ENCODE data around the gene ID1. TPM values are rescaled to one million over a fixed set of nuclear protein-coding genes. Genes with fewer than 3 reads are reported as not detected.
"Not testable (repeated sequence)": the region's sequence is repeated elsewhere in the genome, so short reads cannot be mapped to it uniquely, and the experiment has no call there.

Gene ID1
- total RNA-seq, 2 donors from 2014 or later = 103 to 222 TPM

DNA sequence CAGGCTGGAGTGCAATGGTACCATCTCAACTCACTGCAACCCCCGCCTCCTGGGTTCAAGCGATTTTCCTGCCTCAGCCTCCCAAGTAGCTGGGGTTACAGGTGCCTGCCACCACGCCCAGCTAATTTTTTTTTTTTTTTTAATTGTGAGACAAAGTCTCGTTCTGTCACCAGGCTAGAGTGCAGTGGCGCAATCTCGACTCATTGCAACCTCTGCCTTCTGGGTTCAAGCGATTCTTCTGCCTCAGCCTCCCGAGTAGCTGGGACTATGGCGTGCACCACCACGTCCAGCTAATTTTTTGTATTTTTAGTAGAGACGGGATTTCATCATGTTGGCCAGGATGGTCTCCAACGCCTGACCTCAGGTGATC lies 7.2 kb downstream of the ID1 start:
- not testable (repeated sequence) for DNase-seq, ATAC-seq
- intact Hi-C loops (cut with DNase I) = loop anchor here (2.0 kb wide), 3 partner anchors 41 to 55 kb away; no protein-coding TSS in a partner anchor

DNA sequence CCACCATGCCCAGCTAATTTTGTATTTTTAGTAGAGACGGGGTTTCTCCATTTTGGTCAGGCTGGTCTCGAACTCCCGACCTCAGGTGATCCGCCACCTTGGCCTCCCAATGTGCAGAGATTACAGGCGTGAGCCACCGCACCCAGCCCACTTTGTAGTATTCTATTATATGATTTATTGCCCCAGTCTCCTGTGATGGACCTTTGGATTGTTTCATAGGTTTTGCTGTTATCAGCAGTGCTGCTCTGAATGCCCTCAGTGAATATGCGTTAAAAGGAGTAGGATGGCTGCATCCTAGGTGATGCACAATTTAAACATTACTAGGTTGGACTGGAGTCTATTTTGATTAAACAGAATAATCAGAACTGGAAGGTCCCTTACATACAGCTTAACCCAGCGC lies 10.3 kb downstream of the ID1 start:
- ATAC-seq (no peak), DNase-seq (no peak)
- intact Hi-C loops (cut with DNase I) = no loop called here

DNA sequence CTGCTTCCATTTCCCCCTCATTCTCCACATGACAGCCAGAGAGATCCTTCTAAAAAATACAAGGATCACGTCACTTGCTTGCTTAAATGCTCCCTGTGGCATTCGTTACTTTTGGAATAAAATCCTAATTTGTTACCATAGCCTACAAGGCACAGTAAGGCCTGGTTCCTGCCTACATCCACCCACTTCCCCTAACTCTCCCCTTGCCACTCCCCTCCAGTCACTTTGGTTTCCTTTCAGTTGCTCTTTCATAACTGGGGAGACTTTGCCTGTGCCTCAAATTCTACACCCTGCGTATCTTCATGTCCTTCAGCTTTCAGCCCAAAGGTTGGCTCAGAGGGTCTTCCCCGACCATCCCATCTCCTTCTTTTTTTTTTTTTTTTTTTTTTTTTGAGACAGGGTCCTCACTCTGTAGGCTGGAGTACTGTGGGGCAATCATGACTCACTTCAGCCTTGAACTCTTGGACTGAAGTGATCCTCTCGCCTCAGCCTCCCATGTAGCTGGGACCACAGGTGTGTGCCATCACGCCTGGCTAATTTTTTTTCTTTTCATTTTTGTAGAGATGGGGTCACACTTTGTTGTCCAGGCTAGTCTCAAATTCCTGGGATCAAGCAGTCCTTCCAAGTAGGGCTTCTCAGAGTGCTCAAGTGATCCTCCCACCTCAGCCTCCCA lies 12.5 kb downstream of the ID1 start:
- ATAC-seq (no peak), DNase-seq (no peak)
- intact Hi-C loops (cut with DNase I) = no loop called here

DNA sequence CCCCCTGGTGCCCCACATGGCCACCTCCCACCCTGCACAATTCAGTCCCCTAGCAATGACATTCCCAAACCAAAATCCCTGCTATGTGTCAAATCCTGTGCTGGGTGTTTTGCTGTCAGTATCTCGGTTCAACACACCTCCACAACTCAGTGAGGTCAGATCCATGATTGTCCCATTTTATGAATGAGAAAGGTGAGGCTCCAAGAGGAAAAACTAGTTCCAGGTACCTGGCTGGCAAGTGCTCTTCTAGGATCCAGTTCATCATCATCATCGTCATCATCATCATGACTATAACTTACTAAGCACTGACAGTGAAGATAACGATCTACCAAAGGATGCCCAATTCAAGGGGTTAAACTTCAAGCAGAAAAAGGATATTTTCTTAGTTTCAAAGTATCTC lies 15.2 kb downstream of the ID1 start:
- ATAC-seq (no peak), DNase-seq (no peak)
- intact Hi-C loops (cut with DNase I) = no loop called here

DNA sequence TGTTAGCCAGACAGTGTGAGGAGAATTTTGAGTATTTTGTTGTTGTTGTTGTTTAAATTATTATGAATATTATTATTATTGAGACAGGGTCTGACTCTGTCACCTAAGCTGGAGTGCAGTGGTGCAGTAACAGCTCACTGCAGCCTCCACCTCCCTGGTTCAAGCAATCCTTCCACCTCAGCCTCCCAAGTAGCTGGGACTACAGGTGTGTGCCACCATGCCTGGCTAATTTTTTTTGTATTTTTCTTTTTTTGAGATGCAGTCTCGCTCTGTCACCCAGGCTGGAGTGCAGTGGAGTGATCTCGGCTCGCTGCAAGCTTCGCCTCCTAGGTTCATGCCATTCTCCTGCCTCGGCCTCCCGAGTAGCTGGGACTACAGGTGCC lies 18.0 kb downstream of the ID1 start:
- DNase-seq; ATAC-seq; intact Hi-C loops (cut with DNase I): not testable (repeated sequence)

DNA sequence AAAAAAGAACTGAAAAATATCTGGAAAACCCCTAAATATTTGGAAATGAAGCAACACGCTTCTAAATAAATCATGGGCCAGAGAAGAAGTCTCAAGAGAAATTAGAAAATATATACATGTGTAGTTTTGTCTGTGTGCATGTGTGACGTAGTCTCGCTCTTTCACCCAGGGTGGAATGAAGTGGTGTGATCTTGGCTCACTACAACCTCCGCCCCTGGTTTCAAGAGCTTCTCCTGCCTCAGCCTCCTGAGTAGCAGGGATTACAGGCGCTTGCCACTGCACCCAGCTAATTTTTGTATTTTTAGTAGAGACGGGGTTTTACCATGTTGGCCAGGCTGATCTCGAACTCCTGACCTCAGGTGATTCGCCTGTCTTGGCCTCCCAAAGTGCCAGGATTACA lies 21.4 kb downstream of the ID1 start:
- intact Hi-C loops (cut with DNase I); ATAC-seq; DNase-seq: not testable (repeated sequence)

DNA sequence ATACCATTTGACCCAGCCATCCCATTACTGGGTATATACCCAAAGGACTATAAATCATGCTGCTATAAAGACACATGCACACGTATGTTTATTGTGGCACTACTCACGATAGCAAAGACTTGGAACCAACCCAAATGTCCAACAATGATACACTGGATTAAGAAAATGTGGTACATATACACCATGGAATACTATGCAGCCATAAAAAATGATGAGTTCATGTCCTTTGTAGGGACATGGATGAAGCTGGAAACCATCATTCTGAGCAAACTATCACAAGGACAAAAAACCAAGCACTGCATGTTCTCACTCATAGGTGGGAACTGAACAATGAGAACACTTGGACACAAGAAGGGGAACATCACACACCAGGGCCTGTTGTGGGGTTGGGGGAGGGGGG lies 23.0 kb downstream of the ID1 start:
- intact Hi-C loops (cut with DNase I); DNase-seq; ATAC-seq: not testable (repeated sequence)

DNA sequence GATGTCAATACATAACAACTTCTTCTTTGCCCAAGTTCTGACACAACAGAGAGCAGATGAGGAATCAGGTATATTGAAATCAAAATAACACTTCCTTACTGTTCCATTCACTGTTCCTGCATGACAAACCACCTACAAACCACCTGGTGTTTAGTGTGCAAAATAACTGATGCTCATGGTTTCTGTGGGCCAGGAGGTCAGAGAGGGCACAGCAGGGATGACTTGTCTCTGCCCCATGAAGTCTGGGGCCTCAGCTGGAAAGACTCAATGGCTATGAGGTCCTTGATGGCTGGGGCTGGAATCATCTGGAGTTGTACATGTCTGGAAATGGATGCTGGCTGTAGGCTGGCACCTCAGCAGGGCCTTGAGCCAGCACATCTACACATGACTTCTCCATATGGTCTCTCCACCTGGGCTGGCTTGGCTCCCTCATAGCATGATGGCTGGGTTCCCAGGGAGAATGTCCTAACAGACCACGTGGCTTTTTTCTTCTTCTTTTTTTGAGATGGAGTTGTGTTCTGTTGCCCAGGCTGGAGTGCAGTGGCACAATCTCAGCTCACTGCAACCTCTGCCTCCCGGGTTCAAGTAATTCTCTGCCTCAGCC lies 25.2 kb downstream of the ID1 start:
- no peak for DNase-seq
- ATAC-seq = no peak
- intact Hi-C loops (cut with DNase I) = no loop called here

DNA sequence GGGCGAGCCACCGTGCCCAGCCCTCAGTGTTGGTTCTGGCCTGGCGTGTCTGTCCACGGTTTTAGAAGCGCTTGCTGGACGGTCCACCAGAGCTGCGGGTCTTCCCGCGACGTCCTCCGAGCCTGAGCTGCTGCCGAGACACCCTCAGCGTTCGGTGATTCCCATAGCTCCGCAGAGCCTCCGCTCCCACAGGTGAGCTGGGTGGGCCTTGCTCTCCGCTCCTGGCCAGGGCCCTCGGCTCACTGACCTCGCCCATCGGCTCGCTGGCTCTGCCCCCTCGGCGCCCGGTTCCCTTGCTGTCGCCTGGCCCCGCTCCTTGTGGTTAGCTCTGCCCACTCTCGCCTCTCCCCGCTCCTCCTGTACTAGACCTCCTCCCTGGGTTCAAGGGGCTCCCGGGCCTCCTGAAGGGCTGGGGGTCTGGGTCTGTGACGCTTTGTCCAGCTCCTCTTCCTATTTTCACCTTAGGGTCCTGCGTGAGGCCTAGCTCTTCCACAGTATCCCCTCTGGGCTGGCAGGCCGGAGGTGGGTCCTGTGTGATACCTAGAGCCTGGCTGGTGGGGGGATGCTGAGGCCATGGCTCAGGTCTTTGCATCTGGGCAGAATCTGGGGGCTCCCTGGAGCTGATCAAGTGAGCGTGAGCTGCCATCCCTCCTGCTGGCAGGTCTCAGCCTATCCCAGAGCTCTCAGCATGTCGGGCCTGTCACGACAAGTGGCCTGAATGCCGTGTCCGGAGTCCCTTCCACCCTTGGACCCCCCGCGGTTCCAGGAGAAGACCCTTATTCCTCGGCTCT lies 27.7 kb downstream of the ID1 start:
- ATAC-seq (no peak), DNase-seq (no peak)
- intact Hi-C loops (cut with DNase I) = no loop called here

DNA sequence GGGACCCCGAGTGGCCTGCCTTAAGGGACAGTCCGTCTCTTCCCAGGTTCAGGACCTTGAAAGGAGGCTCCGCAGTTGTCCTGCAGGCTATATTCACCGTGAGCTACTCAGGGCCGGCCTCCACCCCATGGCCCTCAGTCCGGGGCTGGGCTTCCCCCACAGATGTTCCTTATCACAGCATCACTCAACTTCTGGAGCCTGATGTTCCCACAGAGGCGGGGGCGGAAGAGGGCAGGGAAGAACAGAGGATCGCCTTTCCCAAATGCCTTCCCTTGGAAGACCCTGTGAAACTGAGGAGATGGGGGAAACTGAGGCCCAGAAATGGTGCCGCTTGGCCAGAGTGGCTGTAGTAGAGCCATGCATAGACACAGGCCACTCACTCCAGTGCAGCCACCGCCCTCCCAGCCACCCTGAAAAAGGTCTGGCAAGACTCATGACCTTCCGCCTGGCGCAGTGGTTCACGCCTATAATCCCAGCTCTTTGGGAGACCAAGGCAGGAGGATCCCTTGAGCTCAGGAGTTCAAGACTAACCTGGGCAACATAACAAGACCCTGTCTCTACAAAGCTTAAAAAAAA lies 28.3 kb downstream of the ID1 start:
- DNase-seq (no peak), ATAC-seq (peak in 1 of 2 donors; percentile 36)
- intact Hi-C loops (cut with DNase I) = no loop called here

DNA sequence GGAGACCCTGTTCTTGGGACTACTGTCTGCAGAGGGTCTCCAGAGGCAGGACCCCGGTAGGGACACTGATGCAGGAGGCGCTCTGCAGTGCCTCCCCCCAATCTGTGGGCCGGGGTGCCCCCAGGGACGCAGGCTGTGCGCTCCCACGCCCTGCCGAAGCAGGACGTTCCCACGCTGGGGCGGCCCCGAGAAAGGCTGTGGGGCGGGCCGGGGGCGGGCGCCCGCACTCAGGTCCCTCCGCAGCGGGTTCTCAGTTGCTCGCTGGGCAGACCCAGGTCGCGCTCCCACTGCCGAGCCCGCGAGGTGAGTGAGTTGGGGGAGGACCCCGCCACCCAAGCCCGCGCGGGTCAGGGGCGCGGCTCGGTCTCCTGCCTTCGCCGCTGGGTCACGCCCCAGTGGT lies 32.6 kb downstream of the ID1 start, which contains the start of gene COX4I2:
COX4I2 (plus strand) TSS at position 253 of the 400 bp plus-strand sequence. CDS start 1,106 bp downstream, outside the sequence.
- peak; percentile 50 to 69 for ATAC-seq
- DNase-seq = peak; percentile 33
- intact Hi-C loops (cut with DNase I) = no loop called here

DNA sequence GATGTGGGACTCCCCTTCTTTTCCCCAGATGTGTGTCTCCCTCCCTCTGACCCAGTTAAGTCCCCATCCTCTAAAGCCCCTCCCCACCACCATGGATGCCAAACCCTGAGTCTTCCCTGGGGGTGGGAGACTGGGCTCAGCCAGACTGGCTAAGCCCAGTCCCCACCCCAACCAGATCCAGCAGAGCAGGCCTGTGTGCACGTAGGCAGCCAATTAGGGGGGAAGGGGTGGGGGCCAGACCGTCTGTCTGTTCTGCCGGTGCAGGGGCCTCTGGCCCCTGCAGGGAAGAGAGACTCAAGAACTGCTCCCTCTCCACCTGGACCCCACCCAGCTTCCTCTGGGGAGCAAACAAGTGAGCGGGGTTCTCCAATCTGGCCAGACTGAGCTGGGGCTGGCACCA lies 33.2 kb downstream of the ID1 start:
- DNase-seq (no peak), ATAC-seq (no peak)
- intact Hi-C loops (cut with DNase I) = no loop called here

DNA sequence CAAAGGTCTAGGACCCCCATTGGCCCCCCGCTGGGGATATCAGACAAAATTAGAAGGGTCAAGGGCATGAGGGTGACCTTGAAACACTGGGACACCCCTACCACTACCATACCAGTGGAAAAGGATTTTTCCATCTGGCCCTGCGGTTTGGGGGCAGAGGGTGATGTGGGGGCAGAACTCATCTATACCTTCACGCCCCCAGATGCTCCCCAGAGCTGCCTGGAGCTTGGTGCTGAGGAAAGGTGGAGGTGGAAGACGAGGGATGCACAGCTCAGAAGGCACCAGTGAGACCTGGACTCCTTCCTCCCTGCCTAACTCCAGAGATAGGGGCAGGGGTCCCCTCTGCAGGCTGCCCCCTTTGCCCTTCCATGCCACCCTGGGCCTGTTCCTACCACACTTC lies 33.7 kb downstream of the ID1 start:
- intact Hi-C loops (cut with DNase I) = no loop called here
- ATAC-seq (no peak), DNase-seq (no peak)

DNA sequence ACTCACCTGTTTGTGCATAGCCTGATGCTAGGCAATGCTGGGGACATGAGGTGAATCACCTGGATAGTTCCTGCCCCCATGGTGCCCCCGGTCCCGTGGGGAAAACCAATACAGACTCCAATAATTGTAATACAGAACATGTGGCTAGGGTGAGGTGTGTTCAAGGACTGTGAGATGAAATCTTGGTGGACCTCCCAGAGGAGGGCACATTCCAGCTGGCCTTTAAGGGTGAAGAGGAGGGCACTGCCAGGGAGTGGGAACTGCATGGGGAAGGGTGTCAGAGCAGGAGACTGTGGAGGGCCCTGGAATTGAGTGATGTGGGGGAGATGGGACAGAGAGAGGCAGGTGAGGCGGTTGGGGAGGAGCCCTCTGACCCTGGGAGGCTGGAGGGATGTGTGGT lies 35.2 kb downstream of the ID1 start:
- intact Hi-C loops (cut with DNase I) = no loop called here
- ATAC-seq = no peak

DNA sequence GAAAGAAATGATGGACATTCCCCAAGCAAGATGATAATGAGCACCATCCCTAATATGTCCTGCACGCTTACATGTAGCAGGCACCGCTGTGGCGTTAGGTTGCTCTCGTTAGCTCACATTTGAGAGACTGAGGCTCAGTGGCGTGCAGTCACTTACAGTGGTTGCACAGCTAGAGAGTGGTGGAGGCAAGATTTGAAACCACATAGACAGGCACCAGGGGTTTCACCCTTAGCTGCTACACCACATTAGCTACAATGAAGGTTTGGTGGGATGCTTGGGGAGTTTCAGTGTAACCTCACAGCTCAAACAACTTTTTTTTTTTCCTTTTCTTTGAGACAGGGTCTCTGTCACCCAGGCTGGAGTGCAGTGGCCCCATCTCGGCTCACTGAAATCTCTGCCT lies 36.3 kb downstream of the ID1 start:
- intact Hi-C loops (cut with DNase I) = no loop called here
- no peak for ATAC-seq
- no peak for DNase-seq

More for the DNA sequence above, 35.2 kb downstream of the ID1 start:
- no peak for DNase-seq

DNA sequence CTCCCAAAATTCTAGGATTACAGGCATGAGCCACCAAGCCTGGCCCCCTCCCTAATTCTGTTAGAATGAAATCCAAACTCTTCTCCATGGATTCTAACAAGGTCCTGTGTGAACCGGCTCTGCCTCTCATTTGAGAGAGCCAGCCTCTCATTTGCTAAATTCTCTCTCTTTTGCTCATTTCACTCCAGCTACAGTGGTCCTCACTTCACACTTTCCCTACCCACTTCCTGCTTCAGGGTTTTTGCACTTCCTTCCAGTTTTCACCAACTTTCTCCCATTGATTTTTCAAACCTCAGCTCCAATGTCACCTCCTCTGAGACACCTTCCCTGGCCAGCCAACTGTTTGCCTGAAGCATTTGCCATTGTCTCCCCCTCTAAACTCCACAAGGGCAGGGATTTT lies 37.7 kb downstream of the ID1 start:
- ATAC-seq (no peak), DNase-seq (no peak)
- intact Hi-C loops (cut with DNase I) = no loop called here

DNA sequence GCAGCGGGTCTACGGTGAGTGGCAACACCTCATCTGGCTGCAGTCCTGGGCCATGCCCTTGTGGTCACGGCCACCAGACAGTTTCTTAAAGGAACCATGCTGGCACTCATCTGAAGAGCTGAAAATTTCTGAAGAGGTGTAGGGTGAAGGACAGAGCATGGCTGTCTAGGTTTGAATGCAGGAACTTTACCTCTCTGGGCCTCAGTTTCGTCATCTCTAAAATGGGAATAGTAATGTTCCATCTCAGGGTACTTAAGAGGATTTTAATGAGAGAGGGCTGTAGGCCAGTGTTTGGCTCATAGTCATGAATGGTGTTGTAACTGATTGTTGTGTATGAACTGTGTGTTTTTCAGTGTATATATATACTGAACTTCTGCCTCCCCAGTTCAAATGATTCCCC lies 38.4 kb downstream of the ID1 start:
- DNase-seq (no peak), ATAC-seq (no peak)
- intact Hi-C loops (cut with DNase I) = no loop called here

DNA sequence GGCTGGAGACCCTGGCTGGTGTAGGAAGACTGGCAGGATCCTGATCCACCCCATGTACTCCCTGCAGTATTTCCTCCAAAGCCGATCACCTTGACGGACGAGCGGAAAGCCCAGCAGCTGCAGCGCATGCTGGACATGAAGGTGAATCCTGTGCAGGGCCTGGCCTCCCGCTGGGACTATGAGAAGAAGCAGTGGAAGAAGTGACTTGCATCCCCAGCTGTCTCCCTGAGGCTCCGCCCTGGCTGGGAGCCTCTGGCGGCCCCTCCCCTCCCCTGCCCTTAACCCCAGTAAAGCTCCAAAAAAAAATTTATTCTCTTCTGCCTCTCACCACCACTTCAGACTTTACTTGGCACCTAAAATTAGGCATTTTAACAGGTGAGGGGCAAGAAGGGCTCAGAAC lies 39.6 kb downstream of the ID1 start:
- no peak for ATAC-seq
- DNase-seq = no peak
- intact Hi-C loops (cut with DNase I) = no loop called here

DNA sequence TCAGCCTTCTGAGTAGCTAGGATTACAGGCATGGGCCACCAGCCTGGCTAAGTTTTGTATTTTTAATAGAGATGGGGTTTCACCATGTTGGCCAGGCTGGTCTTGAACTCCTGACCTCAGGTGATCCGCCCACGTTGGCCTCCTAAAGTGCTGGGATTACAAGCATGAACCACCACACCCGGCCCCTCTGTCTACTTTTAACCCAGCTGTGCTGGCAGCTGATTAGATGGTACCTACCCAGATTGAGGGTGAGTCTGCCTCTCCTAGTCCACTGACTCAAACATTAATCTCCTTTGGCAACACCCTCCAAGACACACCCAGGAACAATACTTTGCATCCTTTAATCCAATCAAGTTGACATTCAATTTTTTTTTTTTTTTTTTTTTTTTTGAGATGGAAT lies 43.0 kb downstream of the ID1 start:
- intact Hi-C loops (cut with DNase I); ATAC-seq; DNase-seq: not testable (repeated sequence)

DNA sequence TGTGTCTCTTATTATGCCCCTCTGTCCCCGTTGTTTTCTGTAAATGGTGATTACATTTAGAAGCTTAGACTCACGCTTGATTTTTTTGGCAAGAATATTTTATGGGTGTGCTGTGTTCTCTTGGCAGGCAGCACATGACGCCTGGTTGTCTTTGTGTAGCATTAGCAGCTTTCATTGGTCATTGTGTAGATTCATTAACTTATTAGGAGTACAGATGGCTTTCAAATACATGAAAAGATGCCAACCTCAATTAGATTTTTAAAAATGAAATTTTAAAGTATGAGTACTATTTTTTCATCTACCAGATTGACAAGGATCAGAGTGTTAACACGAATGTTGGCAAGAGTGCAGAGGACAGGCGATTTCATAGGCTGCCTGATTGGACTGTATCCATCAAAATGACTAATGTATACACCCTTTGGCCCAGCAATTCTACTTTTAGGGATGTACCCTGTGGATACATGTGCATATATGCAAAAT lies 47.9 kb downstream of the ID1 start:
- intact Hi-C loops (cut with DNase I) = no loop called here
- ATAC-seq = peak in 1 of 2 donors; percentile 69
- DNase-seq = no peak
